OCI-LY1 (cell line): ENCODE data around the gene TLK1.

Experiments
- H2AFZ ChIP-seq: fragments of 200-600 bp; sonication (generic), shearing (Covaris generic); 2 replicates; pipeline ENCODE4 v1.6.0; 2014; ENCODE audit warnings: antibody characterized with exemption, mild to moderate bottlenecking, low read length
- H3F3A ChIP-seq: fragments of 200-600 bp; sonication (generic), shearing (Covaris generic); 2 replicates; pipeline ENCODE4 v1.6.0; 2014; ENCODE audit warnings: mild to moderate bottlenecking, antibody characterized with exemption, low read length, moderate library complexity; ENCODE audit not compliant: insufficient read depth
- H3K27ac ChIP-seq: fragments of 200-600 bp; sonication (generic); 2 replicates; pipeline ENCODE4 v1.5.1; 2014; ENCODE audit warnings: low read length, mixed run types, mild to moderate bottlenecking, low read depth; ENCODE audit not compliant: poor library complexity, severe bottlenecking
- H3K27me3 ChIP-seq: fragments of 200-600 bp; sonication (generic); 2 replicates; pipeline ENCODE4 v1.6.0; 2014; ENCODE audit warnings: antibody characterized with exemption, mild to moderate bottlenecking, low read length, moderate library complexity; ENCODE audit not compliant: insufficient read depth
- H3K36me3 ChIP-seq: fragments of 200-600 bp; sonication (generic); 2 replicates; pipeline ENCODE4 v1.6.1; 2014; ENCODE audit warnings: mild to moderate bottlenecking, antibody characterized with exemption, low read length, moderate library complexity, mixed read lengths; ENCODE audit not compliant: insufficient read depth
- H3K4me1 ChIP-seq: fragments of 200-600 bp; sonication (generic); 2 replicates; pipeline ENCODE4 v1.5.1; 2014; ENCODE audit warnings: mild to moderate bottlenecking, low read length, moderate library complexity; ENCODE audit not compliant: insufficient read depth, severe bottlenecking
- H3K4me2 ChIP-seq: fragments of 200-600 bp; sonication (generic), shearing (Covaris generic); 2 replicates; pipeline ENCODE4 v1.6.1; 2014; ENCODE audit warnings: low read length
- H3K4me3 ChIP-seq: fragments of 200-600 bp; sonication (generic); 2 replicates; pipeline ENCODE4 v1.5.1; 2014; ENCODE audit warnings: low read length, low read depth, mild to moderate bottlenecking, mixed read lengths; ENCODE audit not compliant: poor library complexity, severe bottlenecking
- H3K79me2 ChIP-seq: fragments of 200-600 bp; shearing (Covaris generic); 2 replicates; pipeline ENCODE4 v1.6.1; 2016; ENCODE audit warnings: mixed run types, low read length, mixed read lengths; ENCODE audit not compliant: insufficient read depth
- H3K9ac ChIP-seq: fragments of 200-600 bp; sonication (generic), shearing (Covaris generic); 2 replicates; pipeline ENCODE4 v1.6.1; 2014; ENCODE audit warnings: mild to moderate bottlenecking, low read length, mixed read lengths
- H3K9me2 ChIP-seq: fragments of 200-600 bp; sonication (generic), shearing (Covaris generic); 2 replicates; pipeline ENCODE4 v1.6.1; 2014; ENCODE audit warnings: low read depth, mild to moderate bottlenecking, low read length, mixed read lengths
- H3K9me3 ChIP-seq: fragments of 200-600 bp; shearing (Covaris generic); 2 replicates; pipeline ENCODE4 v1.6.1; 2014; ENCODE audit warnings: low read length, mixed read lengths
- H4K20me1 ChIP-seq: fragments of 200-600 bp; sonication (generic), shearing (Covaris generic); 2 replicates; pipeline ENCODE4 v1.6.0; 2016; ENCODE audit warnings: mild to moderate bottlenecking, low read length; ENCODE audit not compliant: insufficient read depth
- EZH2 ChIP-seq: fragments of 200-600 bp; sonication (generic), shearing (Covaris generic); IDR thresholded peaks from 2 replicates; pipeline ENCODE4 v1.8.0; 2017; ENCODE audit warnings: borderline replicate concordance, mixed run types, mild to moderate bottlenecking, antibody characterized with exemption, low read length, moderate library complexity, mixed read lengths
- TF ChIP-seq, protein P1 (sequence below): fragments of 200-600 bp; sonication (generic), shearing (Covaris generic); IDR thresholded peaks from 2 replicates; pipeline ENCODE4 v1.5.1; 2017; ENCODE audit warnings: mild to moderate bottlenecking, antibody characterized with exemption, low read length, moderate library complexity, mixed read lengths

TLK1 gene

GRCh38 chr2:171206422-171207115 lies 45.9 kb upstream of the TLK1 start:
- Histone ChIP-seq H3K4me3 (no peak overlapping the region), H3K79me2 (no peaks in the 10 kb centered on the region), H3K36me3 (no peaks in the 10 kb centered on the region), H2AFZ (no peak overlapping the region), H3K27ac (no peak overlapping the region), H4K20me1 (no peaks in the 10 kb centered on the region), H3K27me3 (no peaks in the 10 kb centered on the region), H3K9me2 (no peaks in the 10 kb centered on the region), H3K9ac (no peak overlapping the region), H3K9me3 (no peaks in the 10 kb centered on the region), H3F3A (no peaks in the 10 kb centered on the region), H3K4me1 (peaks cover 28% of the 10 kb centered on the region), H3K4me2 (no peak overlapping the region)
- no peak for TF ChIP-seq EZH2

- H3K9ac ChIP-seq: no peak overlapping the region
- no peaks in the 10 kb centered on the region for H3K36me3 ChIP-seq
- H2AFZ ChIP-seq: no peak overlapping the region
- no peak for TF ChIP-seq EZH2
- TF ChIP-seq, protein P1, sequence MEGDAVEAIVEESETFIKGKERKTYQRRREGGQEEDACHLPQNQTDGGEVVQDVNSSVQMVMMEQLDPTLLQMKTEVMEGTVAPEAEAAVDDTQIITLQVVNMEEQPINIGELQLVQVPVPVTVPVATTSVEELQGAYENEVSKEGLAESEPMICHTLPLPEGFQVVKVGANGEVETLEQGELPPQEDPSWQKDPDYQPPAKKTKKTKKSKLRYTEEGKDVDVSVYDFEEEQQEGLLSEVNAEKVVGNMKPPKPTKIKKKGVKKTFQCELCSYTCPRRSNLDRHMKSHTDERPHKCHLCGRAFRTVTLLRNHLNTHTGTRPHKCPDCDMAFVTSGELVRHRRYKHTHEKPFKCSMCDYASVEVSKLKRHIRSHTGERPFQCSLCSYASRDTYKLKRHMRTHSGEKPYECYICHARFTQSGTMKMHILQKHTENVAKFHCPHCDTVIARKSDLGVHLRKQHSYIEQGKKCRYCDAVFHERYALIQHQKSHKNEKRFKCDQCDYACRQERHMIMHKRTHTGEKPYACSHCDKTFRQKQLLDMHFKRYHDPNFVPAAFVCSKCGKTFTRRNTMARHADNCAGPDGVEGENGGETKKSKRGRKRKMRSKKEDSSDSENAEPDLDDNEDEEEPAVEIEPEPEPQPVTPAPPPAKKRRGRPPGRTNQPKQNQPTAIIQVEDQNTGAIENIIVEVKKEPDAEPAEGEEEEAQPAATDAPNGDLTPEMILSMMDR: no peak
- H3K4me2 ChIP-seq: no peak overlapping the region
- no peak overlapping the region for H3K4me3 ChIP-seq
- peaks cover 18% of the 10 kb centered on the region for H3K4me1 ChIP-seq
- H3K79me2 ChIP-seq: no peaks in the 10 kb centered on the region
- H3K9me2 ChIP-seq: no peaks in the 10 kb centered on the region
- H3K27ac ChIP-seq: no peak overlapping the region
- H3K27me3 ChIP-seq: no peaks in the 10 kb centered on the region
- H3F3A ChIP-seq: no peaks in the 10 kb centered on the region
- H4K20me1 ChIP-seq: no peaks in the 10 kb centered on the region
- H3K9me3 ChIP-seq: no peaks in the 10 kb centered on the region
Measured at GRCh38 chr2:171205551-171205950, 44.9 kb upstream of the TLK1 start.

- H3K4me3 ChIP-seq: no peak overlapping the region
- no peaks in the 10 kb centered on the region for H3K79me2 ChIP-seq
- H3K27me3 ChIP-seq: no peaks in the 10 kb centered on the region
- H3K27ac ChIP-seq: no peak overlapping the region
- TF ChIP-seq, protein P1: no peak
- no peak for TF ChIP-seq EZH2
- no peaks in the 10 kb centered on the region for H3K9me2 ChIP-seq
- H4K20me1 ChIP-seq: no peaks in the 10 kb centered on the region
- H3K36me3 ChIP-seq: no peaks in the 10 kb centered on the region
- no peaks in the 10 kb centered on the region for H3K9me3 ChIP-seq
- H3K4me2 ChIP-seq: no peak overlapping the region
- H3K4me1 ChIP-seq: no peaks in the 10 kb centered on the region
- H2AFZ ChIP-seq: no peak overlapping the region
- no peaks in the 10 kb centered on the region for H3F3A ChIP-seq
- H3K9ac ChIP-seq: no peak overlapping the region
Measured at GRCh38 chr2:171201767-171202166, 41.1 kb upstream of the TLK1 start.

DNA sequence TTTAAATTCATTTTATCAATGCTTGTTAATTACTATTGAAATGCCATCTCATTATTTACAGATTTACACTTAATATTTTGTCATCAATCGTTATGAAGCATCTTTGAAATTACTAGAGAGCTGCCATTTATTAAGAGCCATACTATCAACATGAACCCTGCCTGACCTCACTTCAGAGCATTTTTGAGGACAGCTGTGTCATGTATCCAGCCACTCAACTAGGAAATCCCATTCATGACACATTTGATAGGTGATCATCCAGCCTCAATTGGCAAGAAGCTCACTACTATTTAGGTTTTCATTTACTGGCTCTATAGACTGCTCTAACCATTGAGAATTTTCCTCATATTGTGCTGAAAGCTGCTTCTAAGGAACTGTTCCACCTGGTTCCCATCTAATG lies 40.6 kb upstream of the TLK1 start:
- Histone ChIP-seq H3K27ac (no peak overlapping the region), H3K9me2 (no peaks in the 10 kb centered on the region), H3K27me3 (no peaks in the 10 kb centered on the region), H3K4me1 (no peaks in the 10 kb centered on the region), H3K79me2 (no peaks in the 10 kb centered on the region), H3K36me3 (no peaks in the 10 kb centered on the region), H3K4me3 (no peak overlapping the region), H3K9ac (no peak overlapping the region), H4K20me1 (no peaks in the 10 kb centered on the region), H3F3A (no peaks in the 10 kb centered on the region), H3K4me2 (no peak overlapping the region), H2AFZ (no peak overlapping the region), H3K9me3 (no peaks in the 10 kb centered on the region)
- TF ChIP-seq, protein P1: no peak
- no peak for TF ChIP-seq EZH2
